Tibial nerve (tissue), 3 donors: ENCODE results near the gene CDS1.

Experiments
- POLR2A ChIP-seq, 2 donors: fragments of 450-650 bp; IDR thresholded peaks; one replicate each; pipeline ENCODE4 v1.6.1; 2017; ENCODE audit warnings: antibody characterized with exemption in 2 of 2, mild to moderate bottlenecking in 2 of 2, moderate library complexity in 2 of 2
- TF ChIP-seq, protein P1 (sequence below), 5 experiments: fragments of 200-600 bp in 3 of 5; fragments of 450-650 bp in 2 of 5; sonication (generic) in 3 of 5; IDR thresholded peaks; one replicate each; pipeline ENCODE4 v1.5.1; 2016 to 2019; ENCODE audit warnings: antibody characterized with exemption in 5 of 5, mild to moderate bottlenecking in 3 of 5, moderate library complexity in 2 of 5

DNA sequence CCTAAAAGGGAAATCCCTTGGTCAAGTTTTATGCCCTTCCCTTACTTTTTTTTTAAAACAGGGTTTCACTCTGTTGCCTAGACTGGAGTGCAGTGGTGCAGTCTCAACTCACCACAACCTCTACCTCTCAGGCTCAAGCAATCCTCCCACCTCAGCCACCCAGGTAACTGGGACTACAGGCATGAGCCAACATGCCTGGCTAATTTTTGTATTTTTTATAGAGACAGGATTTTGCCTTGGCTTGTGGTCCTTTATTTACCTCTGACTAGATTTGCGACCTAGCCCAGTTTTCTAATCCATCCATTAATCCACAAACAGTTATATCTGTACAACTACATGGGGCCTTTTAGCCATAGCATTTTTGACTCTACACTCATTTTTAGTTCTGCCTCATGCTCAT, 23.7 kb downstream of the CDS1 start:
- TF ChIP-seq, protein P1, sequence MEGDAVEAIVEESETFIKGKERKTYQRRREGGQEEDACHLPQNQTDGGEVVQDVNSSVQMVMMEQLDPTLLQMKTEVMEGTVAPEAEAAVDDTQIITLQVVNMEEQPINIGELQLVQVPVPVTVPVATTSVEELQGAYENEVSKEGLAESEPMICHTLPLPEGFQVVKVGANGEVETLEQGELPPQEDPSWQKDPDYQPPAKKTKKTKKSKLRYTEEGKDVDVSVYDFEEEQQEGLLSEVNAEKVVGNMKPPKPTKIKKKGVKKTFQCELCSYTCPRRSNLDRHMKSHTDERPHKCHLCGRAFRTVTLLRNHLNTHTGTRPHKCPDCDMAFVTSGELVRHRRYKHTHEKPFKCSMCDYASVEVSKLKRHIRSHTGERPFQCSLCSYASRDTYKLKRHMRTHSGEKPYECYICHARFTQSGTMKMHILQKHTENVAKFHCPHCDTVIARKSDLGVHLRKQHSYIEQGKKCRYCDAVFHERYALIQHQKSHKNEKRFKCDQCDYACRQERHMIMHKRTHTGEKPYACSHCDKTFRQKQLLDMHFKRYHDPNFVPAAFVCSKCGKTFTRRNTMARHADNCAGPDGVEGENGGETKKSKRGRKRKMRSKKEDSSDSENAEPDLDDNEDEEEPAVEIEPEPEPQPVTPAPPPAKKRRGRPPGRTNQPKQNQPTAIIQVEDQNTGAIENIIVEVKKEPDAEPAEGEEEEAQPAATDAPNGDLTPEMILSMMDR (IDR thresholded peaks at IDR 0.05), result no peak
- no peak for TF ChIP-seq POLR2A (IDR thresholded peaks at IDR 0.05)
